B cell (primary cell): ENCODE results near the gene NOXO1.

Source experiments
- CTCF ChIP-seq: fragments of 200-600 bp; IDR thresholded peaks from one replicate; pipeline ENCODE4 v1.8.0; 2022; ENCODE audit warnings: antibody characterized with exemption, mild to moderate bottlenecking
- EZH2 ChIP-seq: IDR thresholded peaks from 2 replicates; pipeline ENCODE4 v1.6.1; 2012; ENCODE audit warnings: borderline replicate concordance, low read depth, mild to moderate bottlenecking, moderate library complexity, low read length; ENCODE audit not compliant: insufficient read depth, poor library complexity, severe bottlenecking

GRCh38 chr16:2009164-2009711 lies 28.0 kb upstream of the NOXO1 start:
- TF ChIP-seq CTCF (no peak), EZH2 (no peak)
